SKM-1 (cell line): ENCODE results near the gene THSD7A.

Source experiments
- DNase-seq: peaks from one replicate; lab custom pipeline; 2025; ENCODE audit not compliant: unreplicated experiment; lab: John Stamatoyannopoulos, UW

THSD7A gene

GRCh38 chr7:11831736-11832495, at the start of gene THSD7A:
Gene THSD7A, minus strand, starts transcription at chr7:11832198. Its CDS starts 252 bp downstream, at chr7:11831946.
- peak; percentile 43 for DNase-seq

GRCh38 chr7:11881680-11882079, 49.7 kb upstream of the THSD7A start:
- DNase-seq, result no peak

- DNase-seq, result no peak
These were observed 43.6 kb upstream of the THSD7A start for GRCh38 chr7:11875635-11876034.

GRCh38 chr7:11865671-11866070, 33.7 kb upstream of the THSD7A start:
- no peak for DNase-seq

GRCh38 chr7:11858622-11859302, 26.8 kb upstream of the THSD7A start:
- DNase-seq, result no peak

- no peak for DNase-seq
These were observed 26.0 kb upstream of the THSD7A start for GRCh38 chr7:11858026-11858425.

- DNase-seq, result no peak
These were observed 16.3 kb upstream of the THSD7A start for GRCh38 chr7:11848251-11848650.

- no peak for DNase-seq
These were observed 15.3 kb upstream of the THSD7A start for GRCh38 chr7:11847336-11847735.

GRCh38 chr7:11846361-11846955, 14.5 kb upstream of the THSD7A start:
- no peak for DNase-seq

- DNase-seq, result no peak
These were observed 11.2 kb upstream of the THSD7A start for GRCh38 chr7:11843113-11843765.

- DNase-seq, result no peak
These were observed 9.7 kb upstream of the THSD7A start for GRCh38 chr7:11841657-11842056.

- DNase-seq, result no peak
These were observed 3.3 kb upstream of the THSD7A start for GRCh38 chr7:11835260-11835659.

- DNase-seq, result no peak
These were observed 1.4 kb upstream of the THSD7A start for GRCh38 chr7:11833431-11833830.

- DNase-seq, result no peak
These were observed 752 bp downstream of the THSD7A start for GRCh38 chr7:11831156-11831735.

- DNase-seq, result no peak
These were observed 1.3 kb downstream of the THSD7A start for GRCh38 chr7:11830582-11831155.

GRCh38 chr7:11829954-11830353, 2.0 kb downstream of the THSD7A start:
- DNase-seq, result no peak

GRCh38 chr7:11819947-11820346, 12.1 kb downstream of the THSD7A start:
- no peak for DNase-seq

GRCh38 chr7:11819271-11819670, 12.7 kb downstream of the THSD7A start:
- no peak for DNase-seq

- no peak for DNase-seq
These were observed 13.7 kb downstream of the THSD7A start for GRCh38 chr7:11818281-11818680.

- no peak for DNase-seq
These were observed 14.8 kb downstream of the THSD7A start for GRCh38 chr7:11817111-11817740.
